HL-60 (cell line): ENCODE results near the gene TRIM29.

Source experiments
- DNase-seq, 2 experiments: peaks; one replicate each; pipeline ENCODE4 v3.0.0-alpha.2; 2010 to 2020; ENCODE audit warnings: low read depth in 1 of 2, low spot score in 1 of 2
- H3K27ac ChIP-seq: fragments of 250-450 bp; sonication (Bioruptor Pico); replicated peaks from 2 replicates; pipeline ENCODE4 v1.5.1; 2020; ENCODE audit warnings: mild to moderate bottlenecking, moderate library complexity
- H3K27me3 ChIP-seq: fragments of 250-450 bp; sonication (Bioruptor Pico); 2 replicates; pipeline ENCODE4 v1.5.1; 2021; ENCODE audit warnings: mild to moderate bottlenecking, moderate library complexity; ENCODE audit not compliant: insufficient read depth, poor library complexity, severe bottlenecking
- H3K4me3 ChIP-seq: replicated peaks from 2 replicates; pipeline ENCODE4 v1.5.1; 2011; ENCODE audit warnings: mild to moderate bottlenecking, control low read depth, low read length; ENCODE audit not compliant: insufficient read depth
- CTCF ChIP-seq: IDR thresholded peaks from one replicate; pipeline ENCODE4 v1.5.1; 2011; ENCODE audit warnings: low read length, control low read depth, inconsistent platforms; ENCODE audit not compliant: insufficient read depth
- GABPA ChIP-seq: IDR thresholded peaks from 2 replicates; pipeline ENCODE4 v1.6.1; 2012; ENCODE audit warnings: low read depth
- POLR2AphosphoS5 ChIP-seq: IDR thresholded peaks from 2 replicates; pipeline ENCODE4 v1.6.1; 2012; ENCODE audit warnings: low read depth
- REST ChIP-seq: IDR thresholded peaks from 2 replicates; pipeline ENCODE4 v1.6.1; 2012; ENCODE audit warnings: low read depth; ENCODE audit not compliant: insufficient replicate concordance
- SPI1 ChIP-seq: IDR thresholded peaks from 2 replicates; pipeline ENCODE4 v1.6.1; 2012; ENCODE audit warnings: low read depth, mild to moderate bottlenecking, borderline replicate concordance

The TRIM29 gene

DNA sequence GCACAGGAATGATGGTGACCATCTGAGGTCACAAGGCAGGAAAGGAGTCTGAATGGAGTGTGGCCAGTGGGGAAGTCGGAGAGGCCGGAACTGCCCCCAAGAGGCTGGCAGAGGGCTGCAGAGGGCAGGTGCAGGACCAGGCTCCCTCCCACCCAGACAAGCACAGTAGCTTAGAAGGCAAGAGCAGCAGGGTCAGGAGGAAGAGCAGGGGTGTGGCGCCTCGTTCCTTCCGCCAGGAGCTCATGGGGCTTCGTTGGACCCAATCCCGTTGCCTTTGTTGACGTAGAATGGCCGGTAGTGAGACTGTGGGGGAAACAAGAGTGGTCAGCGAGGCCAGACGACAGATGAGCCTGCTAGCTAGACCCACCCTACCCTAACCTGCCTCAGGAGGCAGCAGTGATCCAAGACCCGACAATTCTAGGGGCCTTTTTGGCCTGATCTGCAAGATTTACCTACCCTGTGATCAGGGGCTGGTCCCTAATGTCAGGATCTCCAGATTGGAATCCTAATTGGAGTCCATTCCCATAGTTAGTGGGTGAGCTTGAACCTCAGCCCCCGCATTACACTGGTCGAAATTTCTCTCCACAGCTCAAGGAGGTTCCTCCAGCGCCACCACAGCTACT, 25.6 kb downstream of the TRIM29 start:
- DNase-seq, result no peak
- H3K27me3 ChIP-seq, result peaks cover 10% of the 10 kb centered on the region
- H3K27ac ChIP-seq, result no peak overlapping the region
- TF ChIP-seq GABPA (no peak), SPI1 (no peak), POLR2AphosphoS5 (no peak), CTCF (no peak), REST (no peak)
- H3K4me3 ChIP-seq, result no peak overlapping the region

GRCh38 chr11:120109531-120109930, 28.4 kb downstream of the TRIM29 start:
- Histone ChIP-seq H3K4me3 (no peak overlapping the region), H3K27me3 (peaks cover 10% of the 10 kb centered on the region), H3K27ac (no peak overlapping the region)
- no peak for TF ChIP-seq POLR2AphosphoS5
- no peak for TF ChIP-seq SPI1
- TF ChIP-seq CTCF, result no peak
- TF ChIP-seq GABPA, result no peak
- DNase-seq, result no peak

- DNase-seq, result no peak
- TF ChIP-seq SPI1 (peak; percentile 30; the same call in 1 of the 2 replicates), GABPA (no peak)
- H3K27me3 ChIP-seq, result peaks cover 10% of the 10 kb centered on the region
Observed at GRCh38 chr11:120108785-120109168, 29.1 kb downstream of the TRIM29 start.

GRCh38 chr11:120108154-120108784, 29.6 kb downstream of the TRIM29 start:
- Histone ChIP-seq H3K27ac (no peak overlapping the region), H3K27me3 (peaks cover 10% of the 10 kb centered on the region), H3K4me3 (no peak overlapping the region)
- peak; percentile 99 for TF ChIP-seq CTCF
- no peak for TF ChIP-seq REST
- DNase-seq, result peak; percentile 13 to 58

More at GRCh38 chr11:120108785-120109168, 29.1 kb downstream of the TRIM29 start:
- no peak overlapping the region for H3K4me3 ChIP-seq
- no peak overlapping the region for H3K27ac ChIP-seq
